Measurements from ENCODE around the gene SCAF8.
"Not testable (repeated sequence)": the region's sequence is repeated elsewhere in the genome, so short reads cannot be mapped to it uniquely, and the experiment has no call there.

The SCAF8 gene

DNA sequence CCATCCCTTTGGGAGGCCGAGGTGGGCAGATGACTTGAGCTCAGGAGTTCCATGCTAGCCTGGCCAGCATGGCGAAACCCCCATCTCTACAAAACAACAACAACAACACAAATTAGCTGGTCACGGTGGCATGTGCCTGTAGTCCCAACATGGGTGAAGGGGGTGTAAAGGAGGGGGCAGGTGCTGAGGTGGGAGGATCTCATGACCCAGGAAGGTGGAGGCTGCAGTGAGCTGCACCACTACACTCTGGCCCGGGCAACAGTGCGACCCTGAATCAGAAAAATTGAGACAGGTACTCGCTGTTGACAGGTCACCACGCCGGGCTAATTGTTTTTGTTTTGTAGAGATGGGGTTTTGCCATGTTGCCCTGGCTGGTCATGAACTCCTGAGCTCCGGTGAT is 4.2 kb downstream of the SCAF8 start:
- DNase-seq = no peak

DNA sequence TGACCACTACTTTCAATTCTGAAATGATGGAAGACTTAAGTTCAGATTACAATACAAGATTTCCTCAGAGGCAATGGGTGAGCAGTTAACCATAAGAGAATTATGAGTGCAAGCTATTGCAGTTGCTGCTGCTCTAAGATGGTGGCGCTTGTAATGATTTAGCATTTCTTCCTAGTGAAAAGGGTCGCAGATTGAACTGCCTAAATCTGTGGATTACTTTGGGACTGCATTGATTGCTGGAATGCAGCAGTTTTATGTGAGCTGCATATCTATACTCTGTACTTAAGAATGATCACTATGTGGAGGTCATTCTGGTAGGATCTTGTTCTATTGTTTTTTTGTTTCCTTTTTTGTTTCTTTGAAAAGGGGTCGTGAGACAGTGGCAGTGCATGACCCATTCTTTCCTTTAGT is 5.3 kb downstream of the SCAF8 start:
- DNase-seq = no peak

DNA sequence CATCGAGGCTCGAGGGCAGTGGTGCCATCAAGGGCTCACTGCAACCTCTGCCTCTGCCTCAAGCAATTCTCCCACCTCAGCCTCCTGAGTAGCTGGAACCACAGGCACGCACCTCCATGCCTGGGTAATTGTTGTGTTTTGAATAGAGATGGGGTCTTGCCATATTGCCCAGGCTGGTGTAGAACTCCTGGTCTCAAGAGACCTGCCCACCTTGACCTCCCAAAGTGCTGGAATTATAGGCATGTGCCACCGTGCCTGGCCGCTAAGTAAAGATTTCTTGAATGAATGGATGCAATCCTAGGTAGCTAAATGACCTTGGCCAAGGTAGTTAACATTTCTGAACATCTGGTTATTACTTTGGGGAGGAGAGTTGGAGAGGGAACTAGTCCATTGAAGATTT is 7.4 kb downstream of the SCAF8 start:
- DNase-seq = no peak

DNA sequence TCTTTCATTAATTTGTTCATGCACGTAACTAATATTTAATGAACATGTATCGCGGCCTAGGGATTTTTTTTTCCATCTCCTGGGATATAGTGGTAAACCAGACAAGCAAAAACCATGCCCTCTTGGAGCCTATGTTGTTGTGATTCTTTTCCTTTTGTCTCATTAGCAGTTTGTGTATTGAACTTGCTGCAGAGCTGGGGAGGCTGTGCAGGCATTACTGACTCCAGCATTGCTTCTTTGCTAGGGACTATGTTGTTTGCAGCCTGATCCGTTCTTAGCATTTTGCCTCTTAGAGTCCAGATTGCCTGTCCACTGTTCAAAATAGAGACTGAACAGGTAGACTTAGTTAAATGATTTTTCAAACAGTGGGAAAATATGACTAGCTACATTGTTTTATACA is 9.7 kb downstream of the SCAF8 start:
- DNase-seq = no peak

DNA sequence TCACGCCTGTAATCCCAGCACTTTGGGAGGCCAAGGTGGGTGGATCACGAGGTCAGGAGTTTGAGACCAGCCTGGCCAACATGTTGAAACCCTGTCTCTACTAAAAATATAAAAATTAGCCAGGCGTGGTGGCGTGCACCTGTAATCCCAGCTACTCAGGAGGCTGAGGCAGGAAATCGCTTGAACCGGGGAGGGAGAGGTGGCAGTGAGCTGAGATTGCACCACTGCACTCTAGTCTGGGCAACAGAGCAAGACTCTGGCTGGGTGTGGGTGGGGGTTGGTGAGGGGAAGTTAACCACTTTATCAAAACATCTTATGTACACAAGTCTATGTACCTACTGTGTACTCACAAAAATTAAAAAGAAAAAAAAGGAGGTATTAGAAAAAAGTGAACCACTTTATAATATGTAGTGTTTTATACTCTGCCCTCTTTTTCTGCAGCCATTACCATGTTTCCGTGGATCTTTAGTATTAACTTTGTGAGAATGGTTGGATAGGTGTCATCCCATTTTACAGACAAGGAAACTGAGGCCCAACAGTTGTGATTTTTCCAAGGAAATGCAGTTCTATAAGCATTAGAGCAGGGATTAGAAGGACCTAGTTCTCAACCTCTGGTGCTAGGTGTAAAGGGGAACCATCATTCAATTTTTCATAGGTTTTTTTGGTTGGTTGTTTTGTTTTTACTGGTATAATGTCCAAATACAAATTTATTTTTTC is 11.0 kb downstream of the SCAF8 start:
- DNase-seq = not testable (repeated sequence)

DNA sequence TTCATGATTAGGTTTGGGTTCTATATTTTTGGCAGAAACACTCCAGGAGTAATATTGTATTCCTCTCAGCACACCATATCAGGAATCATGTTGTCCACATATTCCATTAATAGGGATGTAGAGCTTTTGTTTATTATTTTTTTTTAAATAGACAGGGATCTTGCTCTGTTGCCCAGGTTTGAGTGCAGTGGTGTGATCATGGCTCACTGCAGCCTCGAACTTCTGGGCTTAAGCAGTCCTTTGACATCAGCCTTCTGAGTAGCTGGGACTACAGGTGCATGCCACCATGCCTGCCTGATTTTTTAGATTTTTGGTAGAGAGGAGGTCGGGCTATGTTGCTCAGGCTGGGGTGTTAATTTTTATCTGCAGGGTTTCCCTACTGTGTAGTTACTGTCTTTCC is 12.0 kb downstream of the SCAF8 start:
- no peak for DNase-seq

DNA sequence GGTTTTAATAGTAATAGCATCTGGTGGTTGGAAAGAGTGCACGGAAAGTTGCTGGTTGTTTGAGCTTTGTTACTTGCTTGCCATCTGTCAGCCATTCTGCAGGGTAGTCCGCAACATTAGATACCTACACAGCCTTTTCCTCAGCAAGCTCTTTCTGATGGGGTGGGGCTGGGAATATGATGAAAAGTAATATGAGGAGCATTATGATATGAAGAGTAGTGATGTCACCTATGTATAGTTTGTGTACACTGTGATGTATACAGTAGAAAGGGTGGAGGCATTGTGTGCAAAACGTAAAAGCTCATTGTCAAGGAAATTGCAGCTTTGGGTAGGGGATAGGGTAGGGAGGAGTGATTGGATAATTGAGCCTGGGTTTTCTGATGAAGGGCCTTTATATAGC is 16.1 kb downstream of the SCAF8 start:
- DNase-seq = no peak

DNA sequence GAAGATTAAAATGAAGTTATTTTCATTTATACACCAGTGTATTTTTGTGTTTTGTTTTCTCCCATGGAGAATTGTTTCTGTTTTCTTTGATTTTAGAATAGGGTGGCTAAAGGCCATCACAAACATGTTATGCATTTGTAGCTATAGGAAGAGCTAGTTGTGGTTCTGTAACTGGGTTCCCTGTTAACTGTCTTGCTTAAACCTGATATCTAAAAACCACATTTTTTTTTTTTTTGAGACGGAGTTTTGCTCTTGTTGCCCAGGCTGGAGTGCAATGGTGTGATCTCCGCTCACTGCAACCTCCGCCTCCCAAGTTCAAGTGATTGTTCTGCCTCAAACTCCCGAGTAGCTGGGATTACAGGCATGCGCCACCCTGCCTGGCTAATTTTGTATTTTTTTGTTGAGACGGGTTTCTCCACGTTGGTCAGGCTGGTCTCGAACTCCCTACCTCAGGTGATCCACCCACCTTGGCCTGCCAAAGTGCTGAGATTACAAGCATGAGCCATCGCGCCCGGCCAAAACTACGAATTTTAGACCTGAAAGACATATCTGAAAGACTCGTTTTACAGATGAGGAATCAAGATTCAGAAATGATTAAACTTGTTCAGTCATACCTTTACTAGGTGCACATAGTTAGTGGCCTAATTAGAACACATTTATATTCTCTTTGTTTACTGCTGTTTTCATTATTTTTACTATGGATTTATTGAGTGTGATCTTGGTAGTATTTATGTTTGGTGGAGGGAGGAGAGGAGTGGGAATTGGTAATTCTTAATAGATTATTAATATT is 18.0 kb downstream of the SCAF8 start:
- DNase-seq = no peak

DNA sequence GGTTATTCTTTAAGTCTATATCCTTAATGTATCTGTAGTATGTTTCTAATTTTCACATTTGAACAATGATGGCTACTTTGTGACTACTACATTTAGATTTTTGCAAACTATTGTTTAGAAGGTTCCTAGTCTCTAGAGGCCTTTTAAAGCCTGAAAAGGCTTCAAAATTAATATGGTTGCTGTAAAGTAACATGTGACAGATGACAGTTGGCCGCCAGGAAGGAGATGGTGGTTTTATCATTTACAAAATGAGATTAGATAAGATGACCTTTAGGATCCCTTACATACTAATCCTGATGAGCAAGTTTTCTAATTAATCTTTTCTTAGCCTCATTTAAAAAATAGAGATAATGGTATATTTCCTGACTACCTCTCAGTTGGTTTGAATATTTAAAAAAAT is 18.8 kb downstream of the SCAF8 start:
- no peak for DNase-seq

DNA sequence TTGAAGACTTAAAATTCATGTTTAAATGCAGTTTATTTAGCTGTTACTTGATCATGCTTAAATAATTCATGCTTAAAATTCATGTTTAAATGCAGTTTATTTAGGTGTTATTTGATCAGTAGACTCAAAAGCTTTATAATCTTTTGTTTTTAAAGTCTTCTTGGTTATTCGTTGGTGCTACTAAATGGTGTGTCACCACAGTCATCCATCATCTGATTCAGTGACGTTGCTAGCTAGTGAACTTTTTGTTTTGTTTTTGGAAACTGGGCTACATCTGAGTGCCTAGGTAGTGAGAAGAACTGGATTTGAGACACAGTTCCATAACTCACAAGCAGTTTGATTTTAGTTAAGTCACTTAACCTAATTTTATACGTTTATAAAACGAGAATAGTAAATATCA is 20.9 kb downstream of the SCAF8 start:
- DNase-seq = no peak

DNA sequence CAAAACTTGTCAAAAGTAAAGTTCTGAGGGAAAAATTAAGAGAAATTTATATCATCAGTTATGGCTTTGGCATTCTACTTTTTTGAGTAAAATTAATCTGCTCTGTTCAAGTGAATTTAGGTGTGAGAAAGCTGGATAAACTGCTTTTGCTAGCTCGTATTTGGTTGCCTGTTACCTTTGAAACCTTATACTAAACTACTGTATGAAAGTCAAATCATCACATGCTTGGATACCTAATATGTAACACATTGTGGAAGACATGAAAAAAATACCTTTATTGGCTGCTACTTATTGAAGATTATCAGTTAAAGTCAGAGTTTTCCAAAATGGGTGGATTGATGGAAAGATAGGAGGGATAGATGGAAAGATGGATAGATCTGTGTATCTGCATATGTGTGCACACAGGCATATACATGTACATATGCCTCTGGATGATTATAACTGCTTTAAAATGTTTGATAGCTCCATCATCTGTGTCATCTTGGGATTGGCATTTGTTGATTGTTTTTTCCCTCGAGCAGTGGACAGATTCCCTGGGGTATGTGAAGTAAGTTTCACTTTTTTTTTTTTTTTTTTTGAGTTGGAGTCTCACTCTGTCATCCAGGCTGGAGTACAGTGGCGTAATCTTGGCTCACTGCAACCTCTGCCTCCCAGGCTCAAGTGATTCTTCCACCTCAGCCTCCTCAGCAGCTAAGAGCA is 24.3 kb downstream of the SCAF8 start:
- no peak for DNase-seq

DNA sequence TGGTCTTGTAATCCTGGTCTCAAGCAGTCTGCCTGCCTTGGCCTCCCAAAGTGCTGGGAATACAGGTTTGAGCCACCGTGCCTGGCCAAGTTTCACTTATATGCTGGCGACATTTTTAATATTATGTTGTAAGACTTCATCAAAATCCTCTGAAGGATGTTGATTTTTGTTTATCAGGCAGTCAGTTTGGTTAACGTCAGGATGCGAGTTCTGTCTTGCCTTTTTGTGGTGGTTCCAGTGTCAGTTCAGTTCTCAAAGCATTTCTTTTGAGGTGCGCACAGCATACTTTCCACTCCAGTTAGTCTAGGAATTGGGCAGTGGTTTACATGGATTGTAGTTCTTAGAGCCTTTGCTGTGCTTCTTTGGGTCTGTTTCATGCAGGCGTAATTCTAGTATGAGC is 24.9 kb downstream of the SCAF8 start:
- DNase-seq = no peak

DNA sequence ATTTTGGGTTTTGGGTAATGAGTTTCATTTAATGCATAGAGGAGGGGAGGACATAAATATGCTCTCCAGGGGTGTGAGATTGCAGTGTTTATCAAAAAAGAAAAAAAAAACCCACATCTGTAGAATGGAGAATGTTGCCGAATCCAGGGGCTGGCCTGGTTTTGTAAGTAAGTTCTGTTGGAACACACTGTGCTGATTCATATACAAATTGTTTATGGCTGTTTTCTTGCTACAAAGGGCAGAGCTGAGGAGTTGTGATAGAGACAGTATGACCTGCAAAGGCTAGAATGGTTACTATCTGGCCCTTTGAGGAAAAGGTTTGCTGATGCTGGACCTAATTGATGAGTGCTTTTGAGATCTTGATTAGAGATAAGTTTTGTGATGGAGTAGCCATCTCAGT is 30.4 kb downstream of the SCAF8 start:
- no peak for DNase-seq

DNA sequence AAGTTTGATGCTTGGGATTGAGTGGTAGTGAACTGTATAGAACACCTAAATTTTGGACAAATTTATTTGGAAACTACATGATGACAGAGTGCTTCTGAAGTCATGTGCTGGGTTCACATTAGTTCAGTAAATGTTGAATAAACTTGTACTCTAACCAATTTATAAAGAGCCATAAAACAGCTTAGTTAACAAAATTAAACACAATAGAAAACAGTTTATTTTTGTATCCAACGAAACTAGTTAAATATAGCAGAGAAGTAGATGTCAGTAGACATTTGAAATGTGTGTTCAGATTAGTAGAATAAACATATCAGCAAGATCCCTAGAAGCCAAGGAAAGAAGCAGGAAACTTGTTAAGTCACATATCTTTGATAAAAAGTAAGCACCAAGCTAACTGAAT is 32.1 kb downstream of the SCAF8 start:
- DNase-seq = no peak

DNA sequence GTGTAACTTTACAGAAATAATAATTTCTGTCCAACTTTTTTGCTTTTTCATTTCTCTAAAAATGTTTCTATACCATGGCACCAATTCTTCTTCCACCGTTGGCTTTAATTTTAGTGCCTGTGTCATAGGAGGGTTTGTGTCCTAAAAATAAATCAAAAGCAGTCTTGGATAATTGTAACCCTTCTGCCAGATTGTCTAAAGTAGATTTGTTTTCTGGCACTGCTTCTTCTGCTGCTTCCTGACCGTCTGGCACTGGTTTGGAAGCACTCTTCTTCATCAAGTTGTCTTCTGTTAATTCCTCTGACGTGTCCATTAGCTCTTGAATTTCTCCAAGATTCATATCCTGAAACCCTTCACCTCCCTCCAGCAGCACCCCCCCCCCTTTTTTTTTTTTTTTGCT is 33.1 kb downstream of the SCAF8 start:
- no peak for DNase-seq

DNA sequence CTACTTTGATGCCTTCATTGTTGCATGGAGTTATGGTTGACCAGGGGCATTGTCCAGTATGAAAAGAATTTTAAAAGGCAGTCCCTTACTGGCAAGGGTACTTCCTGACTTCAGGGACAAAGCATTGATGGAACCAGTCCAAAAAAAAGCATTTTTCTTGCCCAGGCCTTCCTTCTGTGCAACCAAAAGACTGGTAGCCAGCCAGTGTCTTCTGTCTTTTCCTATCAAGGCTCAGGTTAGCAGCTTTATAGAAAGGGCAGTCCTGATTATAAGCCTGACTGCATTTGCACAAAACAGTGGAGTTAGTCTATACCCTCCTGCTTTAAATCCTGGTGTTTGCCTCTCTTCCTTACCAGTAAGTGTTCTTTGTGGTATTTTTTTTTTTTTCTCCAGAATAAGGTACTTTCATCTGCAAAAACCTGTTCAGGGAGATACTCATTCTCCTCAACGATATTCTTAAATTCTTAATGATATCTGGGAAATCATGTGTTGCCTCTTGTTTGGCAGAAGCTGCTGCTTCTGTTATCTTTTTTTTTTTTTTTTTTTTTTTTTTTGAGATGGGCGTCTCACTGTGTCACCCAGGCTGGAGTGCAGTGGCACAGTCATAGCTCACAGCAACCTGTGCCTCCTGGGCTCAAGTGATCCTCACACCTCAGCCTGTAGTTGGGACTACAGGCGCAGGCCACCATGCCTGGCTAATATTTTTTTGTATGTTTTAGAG is 33.9 kb downstream of the SCAF8 start:
- DNase-seq = no peak

DNA sequence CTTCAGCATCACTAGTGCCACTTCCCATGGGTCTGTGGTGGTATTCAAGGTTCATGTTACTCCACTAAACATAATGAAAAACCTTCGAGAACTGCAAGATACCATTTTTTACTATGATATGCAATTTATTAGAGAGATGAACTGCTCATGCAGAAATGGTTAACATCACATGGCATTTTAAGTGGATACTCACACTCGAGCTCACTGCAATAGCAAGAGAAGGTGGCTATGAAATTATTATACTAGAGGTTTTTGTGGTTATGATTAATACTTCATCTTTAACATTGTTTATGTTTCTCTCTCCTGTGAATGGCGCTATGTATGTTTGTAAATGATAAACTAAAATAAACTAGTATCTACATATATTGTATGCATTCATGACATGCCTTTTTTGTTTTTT is 35.1 kb downstream of the SCAF8 start:
- DNase-seq = no peak

DNA sequence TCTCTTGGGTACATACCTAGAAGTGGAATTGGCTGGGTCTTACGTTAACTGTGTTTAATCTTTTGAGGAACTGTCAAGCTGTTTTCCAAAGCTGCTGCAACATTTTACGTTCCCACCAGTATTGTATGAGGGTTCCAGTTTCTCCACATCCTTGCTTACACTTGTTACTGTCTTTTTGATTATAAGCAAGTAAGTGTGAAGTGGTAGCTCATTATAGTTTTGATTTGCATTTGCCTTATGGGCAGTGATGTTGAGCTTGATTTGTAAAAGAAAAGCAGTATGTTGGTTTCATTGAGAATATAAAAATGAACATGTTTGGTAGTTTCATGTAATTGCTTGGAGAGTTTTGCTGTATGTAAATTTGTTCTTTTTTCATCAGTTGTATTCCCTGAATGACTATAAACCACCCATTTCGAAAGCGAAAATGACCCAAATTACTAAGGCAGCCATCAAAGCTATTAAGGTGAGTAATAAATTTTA is 40.4 kb downstream of the SCAF8 start:
- DNase-seq = peak in 1 of 2 donors; percentile 15

DNA sequence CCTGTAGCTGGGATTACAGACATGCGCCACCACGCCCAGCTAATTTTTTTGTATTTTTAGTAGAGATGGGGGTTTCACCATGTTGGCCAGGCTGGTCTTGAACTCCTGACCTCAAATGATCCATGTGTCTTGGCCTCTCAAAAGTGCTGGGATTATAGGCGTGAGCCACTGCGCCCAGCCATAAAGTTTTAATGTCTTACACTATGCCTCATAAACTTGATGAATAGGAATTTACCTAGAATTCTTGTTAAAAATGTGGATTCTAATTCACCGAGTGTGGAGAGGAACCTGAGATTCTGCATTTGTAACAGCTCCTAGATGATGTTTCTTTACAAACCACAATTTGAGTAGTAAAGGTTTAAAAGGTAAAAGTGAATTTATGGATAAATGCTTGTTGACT is 45.9 kb downstream of the SCAF8 start:
- DNase-seq = not testable (repeated sequence)

DNA sequence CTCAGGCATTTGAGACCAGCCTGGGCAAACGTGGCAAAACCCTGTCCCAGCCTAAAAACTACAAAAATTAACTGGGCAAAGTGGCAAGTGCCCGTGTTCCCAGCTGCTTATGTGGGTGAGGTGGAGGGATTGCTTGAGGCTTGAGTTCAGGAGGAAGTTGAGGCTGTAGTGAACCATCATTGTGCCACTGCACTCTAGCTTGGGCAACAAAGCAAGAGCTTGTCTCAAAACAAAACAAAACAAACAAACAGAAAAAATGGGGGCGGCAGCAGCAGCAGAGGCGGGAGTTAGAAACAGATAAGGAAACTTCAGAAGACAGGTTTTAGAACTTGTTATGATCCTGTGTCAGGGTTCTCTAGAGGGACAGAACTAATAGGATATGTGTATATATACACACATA is 49.0 kb downstream of the SCAF8 start:
- no peak for DNase-seq

DNA sequence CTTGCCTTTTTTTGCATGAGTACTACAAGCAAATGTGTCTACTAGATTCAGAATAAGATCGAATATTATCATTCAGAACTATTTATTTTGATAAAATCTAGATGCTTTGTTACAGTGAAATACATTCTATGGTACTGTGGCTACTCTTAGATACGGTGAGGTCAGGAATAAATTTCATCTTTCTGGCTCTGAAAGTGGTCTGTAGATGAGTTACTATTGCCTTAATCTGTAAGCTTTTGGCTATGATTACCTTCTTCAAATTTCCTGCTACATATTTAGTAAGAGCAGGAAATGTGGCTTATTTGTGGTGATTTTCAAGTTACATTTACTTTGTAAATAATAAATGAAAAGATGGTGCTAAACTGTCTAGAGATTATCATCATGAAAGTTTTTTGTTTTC is 50.0 kb downstream of the SCAF8 start:
- DNase-seq = no peak

DNA sequence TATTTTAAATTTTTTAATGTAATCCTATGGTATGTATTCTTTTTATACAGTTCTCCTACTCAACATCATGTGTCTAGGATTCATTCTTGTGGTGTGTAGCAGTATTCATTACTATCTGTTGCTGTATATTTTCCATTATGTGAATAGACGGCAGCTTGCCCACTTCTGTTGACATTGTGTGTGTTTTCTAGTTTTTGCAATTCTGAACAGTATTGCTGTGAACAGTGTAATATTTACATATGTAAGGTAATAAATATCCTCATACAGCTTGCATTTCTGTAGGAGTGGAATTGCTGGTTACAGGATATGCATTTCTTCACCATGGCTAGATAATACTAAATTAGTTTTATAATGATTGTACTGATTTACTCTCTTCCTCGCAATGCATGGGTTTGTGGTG is 51.9 kb downstream of the SCAF8 start:
- DNase-seq = no peak

Measured in CD4-positive, alpha-beta T cell treated with Interleukin-1 beta for 1 hour (primary cell).